HG03039 (cell line): ENCODE results near the gene CEP83.
"Not testable (repeated sequence)": the region's sequence is repeated elsewhere in the genome, so short reads cannot be mapped to it uniquely, and the experiment has no call there.

Experiments
- ATAC-seq: cut with Tn5 transposase; IDR thresholded peaks from one replicate; pipeline ENCODE4 v1.9.1; 2021; ENCODE audit warnings: mild to moderate bottlenecking, moderate library complexity; ENCODE audit not compliant: unreplicated experiment

The CEP83 gene

DNA sequence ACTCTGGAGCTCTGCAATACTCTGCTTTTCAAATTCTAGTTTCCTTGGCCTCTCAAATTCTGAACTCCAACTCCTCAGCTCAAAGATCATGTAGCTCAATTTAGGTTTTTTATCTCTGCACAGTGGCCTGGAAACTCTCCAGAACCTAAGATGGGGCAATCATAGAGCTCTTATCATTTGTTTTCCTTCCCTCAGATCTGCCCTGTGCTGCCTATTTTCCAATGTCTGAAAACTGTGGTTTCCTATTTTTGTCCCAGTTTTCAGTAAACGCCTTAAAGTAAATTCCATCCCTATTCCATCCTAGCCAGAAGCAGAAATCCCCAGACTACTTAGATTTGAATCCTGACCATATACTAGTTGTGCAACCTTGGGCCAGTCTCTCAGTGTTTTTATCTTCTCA, 73.2 kb downstream of the CEP83 start:
- no peak for ATAC-seq

DNA sequence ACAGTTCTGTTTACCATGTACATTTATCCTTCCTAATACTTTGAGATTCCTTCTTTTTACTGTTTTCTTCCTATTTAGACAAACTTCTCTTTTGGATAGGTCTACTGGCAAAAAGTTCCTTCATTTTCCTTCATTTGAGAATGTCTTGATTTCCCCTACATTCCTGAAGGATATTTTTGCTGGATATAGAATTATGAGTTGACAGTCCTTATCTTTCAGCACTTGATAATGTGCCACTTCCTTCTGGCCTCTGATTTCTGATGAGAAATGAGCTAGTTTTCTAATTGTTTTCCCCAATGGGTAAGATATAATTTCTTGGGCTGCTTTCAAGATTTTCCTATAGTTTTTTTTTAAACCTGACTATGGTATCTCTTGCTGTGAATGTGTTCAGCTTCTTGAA, 75.6 kb downstream of the CEP83 start:
- no peak for ATAC-seq

DNA sequence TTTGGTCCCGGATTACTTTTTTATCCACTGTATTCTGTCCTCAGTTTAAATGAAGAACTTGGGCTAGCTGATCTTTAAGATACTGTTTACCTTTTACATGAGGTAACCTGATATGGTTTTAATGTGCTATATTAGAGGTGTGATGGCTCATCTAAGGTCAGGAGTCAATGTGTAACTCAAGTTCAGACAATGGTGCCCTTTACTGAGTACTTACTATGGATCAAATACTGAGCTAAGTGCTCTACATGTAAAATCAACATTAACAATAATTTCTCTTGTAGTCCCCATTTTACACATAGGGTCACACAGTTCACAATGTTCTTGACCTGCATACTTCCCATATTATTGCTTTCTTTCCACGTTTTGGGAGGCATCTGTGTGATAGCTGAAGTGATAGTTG, 79.2 kb downstream of the CEP83 start:
- ATAC-seq, result no peak

DNA sequence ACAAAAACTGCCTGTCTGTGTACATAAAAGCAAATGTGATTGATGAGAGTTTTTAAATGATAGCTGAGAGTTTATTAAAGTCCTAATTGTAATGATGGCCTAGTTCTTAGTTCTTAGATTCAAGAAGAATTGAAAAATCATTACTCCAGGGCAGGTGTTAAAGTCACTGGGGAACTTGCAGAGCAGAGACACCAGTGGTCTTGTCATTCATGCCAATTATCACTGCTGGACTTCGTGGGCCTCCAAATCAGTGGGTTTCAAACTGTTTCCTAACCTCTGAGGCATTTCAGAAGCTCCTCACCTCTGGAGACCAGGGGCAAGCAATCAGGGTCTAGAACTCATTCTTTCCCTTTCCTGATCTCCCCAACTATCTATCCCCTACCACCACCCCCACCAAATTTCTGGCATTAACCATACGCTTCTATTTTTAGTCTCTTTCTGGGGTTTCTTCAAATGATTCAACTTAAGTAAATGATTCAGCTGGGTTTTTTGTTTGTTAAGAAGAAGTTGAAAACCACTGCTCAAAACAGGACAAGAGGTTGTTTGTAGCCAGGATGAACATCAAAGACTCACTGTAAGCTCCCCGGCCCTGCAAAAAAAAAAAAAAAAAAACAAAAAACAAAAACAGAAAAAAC, 80.1 kb downstream of the CEP83 start:
- no peak for ATAC-seq

DNA sequence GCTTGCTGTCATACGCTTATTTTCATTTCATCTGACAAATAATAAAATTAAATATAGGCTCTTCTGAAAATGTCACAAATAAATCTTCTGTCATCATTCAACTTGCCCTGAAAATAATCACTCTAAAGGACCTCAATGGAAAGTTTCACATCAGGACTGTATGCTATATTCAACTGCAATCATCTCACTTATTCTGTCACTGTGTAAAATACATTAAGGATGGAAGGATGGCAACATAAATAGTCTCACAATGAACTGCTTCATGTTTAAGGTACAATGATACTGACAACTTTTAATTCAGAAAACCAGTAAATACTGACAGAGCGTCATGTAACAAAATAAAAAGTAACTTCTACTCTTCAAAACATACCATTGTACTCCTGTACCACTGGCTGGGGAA, 82.1 kb downstream of the CEP83 start:
- ATAC-seq, result no peak

DNA sequence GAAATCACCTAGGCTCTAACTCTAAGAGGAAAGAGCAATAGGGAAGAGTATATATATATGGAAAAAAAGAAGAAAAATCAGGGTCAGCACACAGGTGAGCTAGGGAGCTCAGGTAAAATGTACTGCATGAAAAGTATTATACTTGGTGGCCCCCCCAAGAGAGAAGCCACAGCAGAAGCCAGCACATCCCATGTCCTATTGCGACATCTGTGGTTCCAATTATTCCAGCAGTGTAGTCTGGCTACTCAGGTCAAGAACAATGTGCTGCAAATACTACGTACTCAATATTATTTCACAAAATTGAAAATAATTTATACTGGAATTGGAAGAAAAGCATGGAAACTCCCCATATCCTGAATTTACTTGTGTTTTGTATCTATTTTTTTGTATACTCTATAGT, 85.5 kb downstream of the CEP83 start:
- no peak for ATAC-seq

DNA sequence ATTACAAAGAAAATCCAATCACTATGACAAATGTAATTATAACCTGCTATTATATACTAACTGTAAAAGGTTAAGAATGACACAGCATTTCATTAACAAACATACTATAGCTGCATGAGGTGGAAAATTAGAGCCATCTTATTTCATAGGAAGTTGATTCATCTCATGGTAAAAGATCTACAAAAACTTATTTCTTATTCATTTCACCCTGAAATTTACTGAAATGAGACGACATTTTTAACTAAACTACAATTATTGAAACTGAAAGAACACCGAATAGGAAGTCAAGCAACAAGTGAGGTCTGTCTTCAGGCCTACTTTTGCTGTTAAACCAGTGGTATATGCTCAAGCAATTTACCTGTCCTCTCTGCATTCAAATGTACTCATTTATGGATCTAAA, 87.2 kb downstream of the CEP83 start:
- no peak for ATAC-seq

DNA sequence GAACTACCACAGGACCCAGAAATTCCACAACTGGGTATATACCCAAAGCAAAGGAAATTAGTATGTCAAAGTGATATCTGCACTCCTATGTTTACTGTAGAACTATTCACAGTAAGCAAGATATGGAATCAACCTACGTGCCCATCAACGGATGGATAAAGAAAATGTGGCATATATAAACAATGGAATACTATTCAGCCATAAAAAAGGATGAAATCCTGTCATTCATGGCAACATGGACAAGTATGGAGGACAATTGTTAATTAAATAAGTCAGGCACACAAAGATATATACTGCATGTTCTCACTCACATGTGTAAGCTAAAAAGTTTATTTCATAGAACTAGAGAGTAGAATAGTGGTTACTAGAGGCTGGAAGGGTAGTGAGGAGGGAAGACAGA, 97.0 kb downstream of the CEP83 start:
- no peak for ATAC-seq

DNA sequence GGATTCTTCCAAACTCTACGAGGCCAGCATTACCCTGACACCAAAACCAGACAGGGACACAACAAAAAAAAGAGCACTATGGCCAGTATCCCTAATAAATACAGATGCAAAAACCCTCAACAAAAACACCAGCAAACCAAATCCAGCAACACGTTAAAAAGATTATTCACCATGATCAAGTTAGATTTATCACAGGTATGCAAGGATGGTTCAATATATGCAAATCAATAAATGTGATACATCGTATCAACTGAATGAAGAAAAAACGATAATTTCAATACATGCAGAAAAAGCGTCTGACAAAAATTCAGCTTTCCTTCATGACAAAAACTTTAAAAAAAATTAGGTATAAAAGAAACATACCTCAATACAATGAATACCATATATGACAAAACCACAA, 99.9 kb downstream of the CEP83 start:
- ATAC-seq, result no peak

DNA sequence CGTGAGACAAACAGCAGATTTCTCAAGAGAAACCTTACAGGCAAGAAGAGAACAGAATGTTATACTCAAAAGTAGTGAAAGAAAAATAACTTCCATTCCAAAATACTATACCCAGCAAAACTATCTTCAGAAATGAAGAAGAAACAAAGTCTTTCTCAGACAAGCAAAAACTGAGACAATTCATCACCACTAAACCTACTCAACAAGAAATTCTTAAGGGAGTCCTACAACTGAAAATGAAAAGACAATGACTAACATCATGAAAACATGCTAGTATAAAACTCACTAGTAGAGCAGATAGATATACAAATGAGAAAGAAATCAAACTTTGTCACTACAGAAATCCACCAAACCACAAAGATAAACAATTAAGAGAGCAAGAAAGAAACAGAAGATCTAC, 106.5 kb downstream of the CEP83 start:
- ATAC-seq, result no peak

DNA sequence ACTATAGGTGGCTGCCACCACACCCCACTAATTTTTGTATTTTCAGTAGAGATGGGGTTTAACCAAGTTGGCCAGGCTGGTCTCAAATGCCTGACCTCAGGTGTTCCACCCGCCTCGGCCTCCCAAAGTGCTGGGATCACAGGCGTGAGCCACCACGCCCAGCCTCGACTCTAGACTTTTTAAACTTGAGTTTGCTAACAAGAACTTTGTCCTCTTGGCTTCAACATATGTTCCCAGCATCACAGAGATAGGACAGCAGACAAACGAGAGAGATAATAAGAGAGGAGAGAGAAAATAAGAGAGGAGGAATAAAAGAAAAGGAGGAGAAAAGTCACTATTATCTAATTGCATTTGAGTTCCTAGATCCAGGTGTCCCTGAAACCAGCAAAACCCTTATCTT, 119.1 kb downstream of the CEP83 start:
- ATAC-seq, result no peak

DNA sequence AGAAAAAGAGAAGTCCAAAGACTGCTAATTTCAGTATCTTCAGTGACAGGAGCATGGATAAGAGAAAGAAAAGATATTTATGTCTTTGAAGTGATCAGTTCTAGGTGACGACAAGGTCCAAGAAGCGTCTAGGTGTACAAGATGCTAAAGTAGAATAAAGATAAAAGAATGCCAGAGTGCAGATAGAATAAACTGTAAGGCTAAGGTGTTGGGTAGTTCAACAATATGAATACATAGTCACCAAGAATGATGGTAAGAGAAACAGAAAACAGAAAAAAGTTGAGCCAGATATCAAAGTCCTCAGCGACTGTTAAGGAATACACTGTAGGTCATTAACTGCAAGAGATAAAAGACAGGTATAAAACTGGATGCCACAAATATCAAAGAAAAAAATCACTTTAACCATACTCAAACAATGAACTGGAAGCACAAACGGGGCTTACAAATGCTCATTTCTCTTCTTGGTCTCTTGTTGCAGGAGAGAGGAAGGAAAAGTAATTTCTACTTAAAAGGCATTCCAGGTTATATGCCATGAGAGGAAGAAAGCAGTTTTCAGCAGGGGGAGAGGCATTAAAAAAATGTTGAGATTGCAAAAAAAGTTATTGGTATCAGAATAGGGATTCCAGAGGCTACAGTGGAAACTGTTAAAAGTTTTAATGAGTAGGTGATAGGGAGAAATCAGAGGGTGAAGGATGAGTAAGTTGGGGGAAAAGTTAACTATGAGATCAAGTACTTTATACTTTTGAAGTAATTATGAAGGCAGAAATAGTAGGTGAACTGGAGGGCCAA, 121.5 kb downstream of the CEP83 start:
- ATAC-seq, result no peak

DNA sequence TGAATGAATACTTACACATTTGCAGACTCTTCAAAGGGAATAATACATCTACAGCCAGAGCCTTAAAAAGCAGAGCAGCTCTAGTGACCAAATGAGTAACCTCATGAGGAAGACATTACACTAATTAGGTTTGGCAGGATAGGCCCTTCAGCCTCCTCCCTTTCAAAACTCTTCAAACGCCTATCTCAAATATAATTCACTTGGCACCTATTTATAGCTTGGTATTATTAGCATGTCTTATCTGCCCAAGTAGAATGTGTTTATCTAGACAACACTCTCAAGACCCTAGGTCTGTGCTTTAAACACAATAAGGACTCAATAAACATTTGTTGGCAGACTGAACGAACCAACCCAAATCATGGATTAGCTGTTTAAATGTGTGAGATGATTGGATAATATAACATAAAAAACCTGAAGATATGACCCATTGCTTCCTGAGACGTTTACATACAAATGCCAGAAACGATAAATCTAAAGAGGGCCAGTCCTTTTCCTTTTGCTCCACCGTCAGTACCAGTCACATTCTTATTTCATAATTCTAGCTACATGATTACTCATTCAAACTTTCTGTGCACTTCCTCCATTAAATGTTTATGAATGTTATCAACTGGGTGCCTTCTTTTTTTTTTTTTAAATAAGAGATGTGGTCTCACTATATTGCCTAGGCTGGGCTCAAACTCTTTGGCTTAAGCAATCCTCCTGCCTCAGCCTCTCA, 123.3 kb downstream of the CEP83 start:
- no peak for ATAC-seq

DNA sequence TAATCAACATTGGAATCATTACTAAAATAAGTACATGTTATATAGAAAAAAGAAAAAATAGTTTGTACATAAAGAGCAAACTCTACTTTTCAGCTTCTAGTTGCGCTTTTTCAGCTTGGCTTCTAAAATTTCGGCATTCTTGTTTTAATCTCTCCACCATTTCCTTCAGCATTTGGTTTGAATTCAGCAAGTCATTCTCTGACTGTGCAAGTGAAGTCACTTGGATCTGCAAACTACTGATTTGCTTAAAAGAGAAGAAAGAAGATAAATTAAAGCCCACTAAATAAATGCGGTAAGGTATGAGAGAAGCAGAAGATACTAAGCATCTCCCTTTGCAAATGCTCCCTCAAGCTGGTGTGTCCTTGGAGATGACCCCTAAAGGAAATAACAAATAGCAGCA, 126.3 kb downstream of the CEP83 start:
- no peak for ATAC-seq

DNA sequence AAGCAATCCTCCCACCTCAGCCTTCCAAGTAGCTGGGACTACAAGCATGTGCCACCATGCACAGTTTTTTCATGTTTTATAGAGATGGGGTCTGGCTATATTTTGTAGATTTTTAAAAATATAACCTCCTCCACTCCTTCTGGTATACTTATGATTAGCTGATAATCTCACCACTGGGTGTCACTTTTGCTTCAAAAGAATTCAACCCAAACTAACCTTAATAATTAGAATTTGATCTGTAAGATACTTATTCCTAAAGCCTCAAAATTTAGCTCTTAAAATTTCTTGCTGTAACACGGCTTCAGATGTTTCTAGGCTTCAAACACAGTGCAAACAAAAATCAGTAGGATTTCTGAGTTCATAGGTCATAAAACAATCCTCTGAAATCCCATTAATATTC, 130.3 kb downstream of the CEP83 start:
- ATAC-seq, result no peak

DNA sequence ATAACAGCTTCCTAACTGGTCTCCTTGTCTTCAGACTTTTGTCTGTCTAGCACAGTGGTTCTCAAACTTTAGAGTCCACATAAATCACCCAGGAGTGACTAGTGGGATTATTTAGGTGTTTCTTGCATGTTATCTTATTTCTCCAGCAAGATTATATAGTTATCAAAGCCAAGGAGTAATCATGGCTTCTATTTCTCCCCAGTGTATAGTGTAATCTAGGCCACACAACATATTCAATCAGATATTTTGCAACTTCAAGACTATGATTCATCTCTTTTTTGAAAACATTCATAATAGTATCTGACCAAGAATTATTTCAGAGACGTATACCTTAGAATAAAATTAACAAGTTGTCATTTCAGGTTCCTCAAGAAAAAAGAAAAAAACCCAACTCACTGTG, 131.9 kb downstream of the CEP83 start:
- no peak for ATAC-seq

DNA sequence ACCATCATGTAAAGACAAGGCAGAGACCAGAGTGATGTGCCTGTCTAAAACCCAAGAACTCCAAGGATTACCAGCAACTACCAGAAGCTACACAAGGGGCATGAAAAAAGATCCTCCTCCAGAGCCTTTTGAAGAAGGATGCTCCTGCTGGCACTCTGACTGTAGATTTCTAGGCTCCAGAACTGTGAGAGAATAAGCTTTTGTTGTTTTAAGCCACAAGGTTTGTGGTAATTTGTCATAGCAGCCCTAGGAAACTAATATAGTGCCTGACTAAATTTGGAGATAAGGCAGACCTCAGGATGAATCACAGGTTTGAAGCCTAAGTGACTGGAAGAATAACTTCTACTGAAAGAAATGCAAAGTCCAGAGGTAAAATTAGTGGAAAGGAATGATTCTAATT, 132.9 kb downstream of the CEP83 start:
- ATAC-seq, result no peak

DNA sequence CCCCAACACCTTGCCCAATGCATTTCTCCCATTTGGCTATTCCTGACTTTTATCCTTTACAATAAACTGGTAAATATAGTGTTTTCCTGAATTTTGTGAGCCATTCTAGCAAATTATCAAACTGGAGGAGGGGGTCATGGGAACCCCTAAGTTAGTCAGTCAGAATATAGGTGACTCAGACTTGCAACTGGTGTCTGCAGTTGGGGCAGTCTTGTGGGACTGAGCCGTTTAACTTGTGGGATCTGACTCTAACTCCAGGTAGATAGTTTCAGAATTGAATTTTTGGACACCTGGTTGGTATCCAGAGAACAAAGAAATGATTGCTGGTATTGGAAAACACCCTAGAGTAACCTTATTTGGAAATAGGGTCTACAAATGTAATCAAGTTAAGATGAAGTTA, 133.4 kb downstream of the CEP83 start:
- no peak for ATAC-seq

DNA sequence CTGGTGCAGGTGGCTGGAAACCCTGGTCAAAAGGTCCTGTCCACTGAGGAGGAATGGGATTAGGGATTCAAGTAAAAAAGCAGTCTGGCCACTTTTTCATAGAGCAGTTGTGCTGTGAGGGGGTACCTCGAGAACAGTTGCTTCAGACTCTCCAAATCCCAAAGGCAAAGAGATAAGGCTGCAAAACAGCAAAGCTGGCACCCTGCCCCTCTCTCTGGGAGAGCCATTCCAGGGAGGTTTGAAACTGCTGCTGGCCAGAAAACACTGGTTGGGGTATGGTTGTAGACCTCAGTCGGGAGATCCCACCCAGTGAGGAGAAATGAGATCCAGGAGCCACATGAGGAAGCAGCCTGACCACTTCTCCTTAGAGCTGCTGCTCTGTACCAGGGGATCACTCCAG, 137.3 kb downstream of the CEP83 start:
- ATAC-seq, result no peak

DNA sequence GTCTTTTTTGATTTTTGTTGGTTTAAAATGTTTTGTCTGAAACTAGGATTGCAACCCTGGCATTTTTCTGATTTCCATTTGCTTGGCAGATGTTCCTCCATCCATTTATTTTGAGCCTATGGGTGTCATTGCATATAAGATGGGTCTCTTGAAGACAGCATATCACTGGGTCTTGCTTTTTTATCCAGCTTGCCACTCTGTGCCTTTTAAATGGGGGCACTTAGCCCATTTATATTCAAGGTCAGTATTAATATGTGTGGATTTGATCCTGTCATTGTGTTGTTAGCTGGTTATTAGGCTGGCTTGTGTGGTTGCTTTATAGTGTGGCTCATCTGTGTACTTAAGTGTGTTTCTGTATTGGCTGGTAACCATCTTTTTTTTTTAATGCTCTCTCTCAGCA, 139.6 kb downstream of the CEP83 start:
- no peak for ATAC-seq

DNA sequence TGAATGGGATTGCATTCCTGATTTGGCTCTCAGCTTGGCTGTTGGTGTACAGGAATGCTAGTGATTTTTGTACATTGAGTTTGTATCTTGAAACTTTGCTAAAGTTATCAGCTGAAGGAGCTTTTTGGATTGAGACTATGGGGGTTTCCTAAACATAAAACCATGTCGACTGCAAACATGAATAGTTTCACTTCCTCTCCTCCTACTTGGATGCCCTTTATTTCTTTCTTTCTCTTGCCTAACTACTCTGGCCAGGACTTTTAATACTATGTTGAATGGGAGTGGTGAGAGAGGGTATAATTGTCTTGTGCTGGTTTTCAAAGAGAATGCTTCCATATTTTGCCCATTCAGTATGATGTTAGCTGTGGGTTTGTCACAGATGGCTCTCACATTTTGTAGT, 141.5 kb downstream of the CEP83 start:
- peak; percentile 48 for ATAC-seq

DNA sequence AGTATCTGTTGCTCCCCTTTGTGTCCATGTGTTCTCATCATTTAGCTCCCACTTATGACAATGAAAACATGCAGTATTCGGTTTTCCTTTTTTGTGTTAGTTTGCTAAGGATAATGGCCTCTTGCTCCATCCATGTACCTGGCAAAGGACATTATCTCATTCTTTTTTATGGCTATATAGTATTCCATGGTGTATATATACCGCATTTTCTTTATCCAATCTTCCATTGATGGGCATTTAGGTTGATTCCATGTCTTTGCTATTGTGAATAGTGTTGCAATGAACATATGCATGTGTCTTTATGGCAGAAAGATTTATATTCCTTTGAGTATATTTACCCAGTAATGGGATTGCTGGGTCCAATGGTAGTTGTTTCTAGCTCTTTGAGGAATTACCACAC, 143.1 kb downstream of the CEP83 start:
- ATAC-seq, result not testable (repeated sequence)
